ENCODE measurements around the gene OR2L8. TPM values are rescaled to one million over a fixed set of nuclear protein-coding genes. Genes with fewer than 3 reads are reported as not detected.

OR2L8 gene
- total and polyA plus RNA-seq, 9 of the 15 experiments (the other 6 are each of a cell fraction or from before 2014, with no cell fraction given): not detected

DNA sequence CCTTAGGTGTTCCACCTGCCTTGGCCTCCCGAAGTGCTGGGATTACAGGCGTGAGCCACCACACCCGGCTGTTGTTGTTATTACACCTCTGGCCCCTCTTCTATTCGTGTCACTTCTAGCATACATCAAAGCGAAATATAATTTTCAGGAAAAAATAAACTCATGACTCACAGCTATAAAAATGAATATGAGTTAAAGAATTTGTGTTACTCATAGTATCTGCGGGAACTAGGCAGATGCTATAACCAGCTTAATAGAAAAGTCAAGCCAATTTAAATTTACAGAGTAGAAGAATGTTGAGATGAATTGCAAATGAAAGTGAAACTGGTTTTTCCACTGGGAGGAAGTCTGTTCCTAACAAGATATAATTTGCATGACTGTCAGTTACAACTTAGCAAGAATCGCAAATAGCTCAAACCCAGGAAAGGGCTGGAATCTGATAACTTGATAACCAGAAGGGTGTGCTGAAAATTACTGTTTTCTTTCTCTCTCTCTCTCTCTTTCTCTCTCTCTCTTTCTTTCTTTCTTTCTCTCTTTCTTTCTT lies 42.1 kb upstream of the OR2L8 start (continued):
- TF ChIP-seq, protein P1, sequence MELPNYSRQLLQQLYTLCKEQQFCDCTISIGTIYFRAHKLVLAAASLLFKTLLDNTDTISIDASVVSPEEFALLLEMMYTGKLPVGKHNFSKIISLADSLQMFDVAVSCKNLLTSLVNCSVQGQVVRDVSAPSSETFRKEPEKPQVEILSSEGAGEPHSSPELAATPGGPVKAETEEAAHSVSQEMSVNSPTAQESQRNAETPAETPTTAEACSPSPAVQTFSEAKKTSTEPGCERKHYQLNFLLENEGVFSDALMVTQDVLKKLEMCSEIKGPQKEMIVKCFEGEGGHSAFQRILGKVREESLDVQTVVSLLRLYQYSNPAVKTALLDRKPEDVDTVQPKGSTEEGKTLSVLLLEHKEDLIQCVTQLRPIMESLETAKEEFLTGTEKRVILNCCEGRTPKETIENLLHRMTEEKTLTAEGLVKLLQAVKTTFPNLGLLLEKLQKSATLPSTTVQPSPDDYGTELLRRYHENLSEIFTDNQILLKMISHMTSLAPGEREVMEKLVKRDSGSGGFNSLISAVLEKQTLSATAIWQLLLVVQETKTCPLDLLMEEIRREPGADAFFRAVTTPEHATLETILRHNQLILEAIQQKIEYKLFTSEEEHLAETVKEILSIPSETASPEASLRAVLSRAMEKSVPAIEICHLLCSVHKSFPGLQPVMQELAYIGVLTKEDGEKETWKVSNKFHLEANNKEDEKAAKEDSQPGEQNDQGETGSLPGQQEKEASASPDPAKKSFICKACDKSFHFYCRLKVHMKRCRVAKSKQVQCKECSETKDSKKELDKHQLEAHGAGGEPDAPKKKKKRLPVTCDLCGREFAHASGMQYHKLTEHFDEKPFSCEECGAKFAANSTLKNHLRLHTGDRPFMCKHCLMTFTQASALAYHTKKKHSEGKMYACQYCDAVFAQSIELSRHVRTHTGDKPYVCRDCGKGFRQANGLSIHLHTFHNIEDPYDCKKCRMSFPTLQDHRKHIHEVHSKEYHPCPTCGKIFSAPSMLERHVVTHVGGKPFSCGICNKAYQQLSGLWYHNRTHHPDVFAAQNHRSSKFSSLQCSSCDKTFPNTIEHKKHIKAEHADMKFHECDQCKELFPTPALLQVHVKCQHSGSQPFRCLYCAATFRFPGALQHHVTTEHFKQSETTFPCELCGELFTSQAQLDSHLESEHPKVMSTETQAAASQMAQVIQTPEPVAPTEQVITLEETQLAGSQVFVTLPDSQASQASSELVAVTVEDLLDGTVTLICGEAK (IDR thresholded peaks at IDR 0.05): peak; percentile 73
- TF ChIP-seq, protein P1 (CRISPR knock-in tag; IDR thresholded peaks at IDR 0.05): no peak
- TF ChIP-seq ZNF175 (CRISPR knock-in tag; IDR thresholded peaks at IDR 0.05; ENCODE audit: low read depth) (peak; percentile 59; the same call in 1 of the 2 replicates), IRF2 (CRISPR knock-in tag; IDR thresholded peaks at IDR 0.05) (peak; percentile 94), ZNF311 (CRISPR knock-in tag; IDR thresholded peaks at IDR 0.05) (peak; percentile 63; the same call in 1 of the 2 replicates)

Measured in K562 (cell line).